Transverse colon (tissue), 4 donors: ENCODE data around the gene SFXN5.

Source experiments
- CTCF ChIP-seq, 5 experiments: fragments of 200-600 bp in 3 of 5; fragments of 450-650 bp in 2 of 5; sonication (generic) in 3 of 5; IDR thresholded peaks; 1 replicate in 2 of 5; 2 replicates in 3 of 5; pipeline ENCODE4 v1.5.1; 2016 to 2017; ENCODE audit warnings: antibody characterized with exemption in 5 of 5, inconsistent platforms in 3 of 5, mild to moderate bottlenecking in 2 of 5, moderate library complexity in 1 of 5
- EP300 ChIP-seq: sonication (generic); formaldehyde crosslinking; IDR thresholded peaks from one replicate; pipeline ENCODE4 v1.6.1; 2017; ENCODE audit warnings: antibody characterized with exemption, low read depth
- POLR2A ChIP-seq: fragments of 450-650 bp; IDR thresholded peaks from one replicate; pipeline ENCODE4 v1.6.1; 2016; ENCODE audit warnings: antibody characterized with exemption, mild to moderate bottlenecking, moderate library complexity
- POLR2AphosphoS5 ChIP-seq, 3 donors: sonication (generic); formaldehyde crosslinking; IDR thresholded peaks; one replicate each; pipeline ENCODE4 v1.6.1; 2016; ENCODE audit warnings: antibody characterized with exemption in 3 of 3

- TF ChIP-seq POLR2AphosphoS5 (IDR thresholded peaks at IDR 0.05) = no peak
- TF ChIP-seq CTCF (IDR thresholded peaks at IDR 0.05) = no peak
- TF ChIP-seq POLR2A = no peak
- no peak for TF ChIP-seq EP300
Observed at GRCh38 chr2:73004889-73005596, 66.5 kb downstream of the SFXN5 start.
